Activated naive CD4-positive, alpha-beta T cell treated with Interleukin-2 at 50 U/mL for 16 hours (primary cell): Measurements from ENCODE around the gene GTPBP2.
"Not testable (repeated sequence)": the region's sequence is repeated elsewhere in the genome, so short reads cannot be mapped to it uniquely, and the experiment has no call there.

ENCODE experiments used
- DNase-seq: peaks from one replicate; pipeline ENCODE4 v3.0.0-alpha.2; 2020

GTPBP2 gene

DNA sequence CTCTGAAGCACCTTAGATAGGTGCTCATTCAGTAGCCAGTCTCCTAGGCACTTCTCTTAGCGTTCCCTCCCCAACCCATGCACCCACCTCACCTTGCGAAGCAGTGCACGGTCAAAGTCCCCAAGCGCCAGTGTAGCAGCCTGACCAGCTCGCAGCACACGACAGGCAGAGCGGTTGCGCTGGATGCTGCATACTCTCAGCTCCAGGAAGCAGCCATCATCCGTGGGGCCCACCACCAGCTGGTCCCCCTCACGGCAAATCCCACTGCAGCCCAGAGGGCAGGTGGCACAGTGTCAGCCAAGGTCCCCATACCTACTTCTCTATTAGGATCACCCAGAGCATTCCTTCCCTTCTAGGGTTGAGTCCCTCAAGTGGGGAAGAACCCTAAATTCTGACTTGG is 6.5 kb downstream of the GTPBP2 start:
- no peak for DNase-seq

- DNase-seq, result no peak
These were observed 7.3 kb downstream of the GTPBP2 start for GRCh38 chr6:43621836-43622180.

DNA sequence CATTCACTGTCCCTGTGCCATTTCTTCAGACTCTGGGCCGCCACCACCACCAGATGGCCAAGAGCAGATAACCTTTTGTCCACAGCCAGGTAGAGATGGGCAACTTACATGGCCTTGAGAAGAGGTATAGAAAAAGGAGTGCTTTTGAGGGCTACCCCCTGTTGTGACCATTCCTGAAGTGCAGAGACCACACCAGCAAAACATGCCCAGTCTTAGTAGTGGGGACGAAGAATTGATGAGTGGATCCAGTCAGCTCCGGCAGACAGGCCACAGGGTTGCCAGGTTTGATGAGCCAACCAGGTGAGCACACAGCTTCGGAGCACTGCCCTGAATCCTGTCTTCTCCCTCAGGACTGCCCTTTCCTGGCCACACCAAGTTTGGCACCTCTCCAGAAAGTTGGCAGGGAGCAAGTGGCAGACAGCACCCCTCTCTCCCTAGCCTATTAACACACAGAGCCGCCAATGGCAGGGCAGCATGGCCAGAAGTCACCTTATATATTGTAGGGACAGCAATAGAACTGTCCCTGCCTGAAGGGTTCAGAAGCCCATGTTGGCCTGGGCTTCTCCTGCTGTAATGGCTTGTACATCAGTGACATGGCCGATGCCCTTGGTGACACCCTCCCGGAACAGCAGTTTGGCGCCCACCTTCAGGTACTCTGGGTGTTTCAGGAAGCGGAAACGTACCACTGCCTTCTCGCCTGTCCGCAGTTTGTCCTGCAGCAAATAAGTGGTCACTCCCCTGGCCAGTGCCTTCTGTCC is 7.8 kb downstream of the GTPBP2 start:
- DNase-seq, result no peak

GRCh38 chr6:43616725-43617472 is 12.2 kb downstream of the GTPBP2 start:
- no peak for DNase-seq

- no peak for DNase-seq
These were observed 14.7 kb downstream of the GTPBP2 start for GRCh38 chr6:43614396-43614730.

- no peak for DNase-seq
These were observed 15.2 kb downstream of the GTPBP2 start for GRCh38 chr6:43613721-43614395.

DNA sequence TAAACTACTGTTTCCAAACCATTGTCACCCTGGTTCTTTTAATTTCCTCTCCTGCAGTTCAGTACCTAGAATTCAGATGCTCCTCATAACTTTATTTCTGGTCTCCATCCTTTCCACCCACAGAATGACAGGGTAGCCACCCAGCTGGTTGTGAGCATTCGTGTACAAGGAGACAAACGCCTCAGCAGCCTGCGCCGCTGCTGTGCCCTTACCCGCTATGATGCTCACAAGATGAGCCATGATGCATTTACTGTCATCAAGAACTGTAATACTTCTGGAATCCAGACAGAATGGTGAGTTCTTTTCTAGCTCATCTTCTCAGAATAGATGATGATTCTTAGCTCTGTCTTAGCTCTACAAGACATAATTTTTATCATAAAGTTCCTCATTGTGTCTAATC is 18.6 kb downstream of the GTPBP2 start:
- DNase-seq, result no peak

DNA sequence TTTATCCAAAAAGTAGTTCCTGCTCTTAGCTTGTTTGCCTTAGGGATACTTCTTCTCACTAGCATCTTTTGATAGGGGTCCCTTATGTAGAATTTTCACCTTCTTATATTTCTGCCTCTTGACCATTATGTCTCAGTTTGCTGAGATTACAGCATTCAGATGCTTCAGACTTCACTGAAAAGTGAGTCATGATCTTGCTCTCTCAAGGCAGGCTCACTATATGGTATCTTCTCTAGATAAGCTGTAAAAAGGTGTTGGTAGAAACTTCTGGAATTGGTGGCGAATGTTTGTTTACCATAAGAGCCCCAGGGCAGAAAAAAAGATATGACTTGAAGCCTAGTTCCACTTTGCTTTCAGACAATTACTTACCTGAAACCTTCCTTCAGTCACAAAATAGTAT is 19.7 kb downstream of the GTPBP2 start:
- DNase-seq, result no peak

DNA sequence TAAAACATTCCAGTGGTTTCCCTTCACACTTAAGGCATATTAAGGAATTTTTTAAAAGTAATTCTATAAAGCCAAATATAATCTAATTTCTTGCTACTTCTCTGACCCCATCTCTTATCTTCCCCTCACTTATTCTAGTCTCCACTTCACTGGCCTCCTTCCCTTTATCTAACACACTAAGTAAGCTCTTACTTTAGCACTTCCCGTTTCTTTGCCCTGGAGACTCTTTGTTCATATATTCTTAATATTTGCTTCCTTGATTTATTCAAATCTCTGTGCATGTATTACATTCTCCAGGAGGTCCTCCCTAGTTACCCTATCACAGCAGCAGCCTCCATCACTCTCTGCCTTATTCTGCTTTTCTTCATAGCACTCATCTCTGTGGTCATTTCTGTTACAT is 20.3 kb downstream of the GTPBP2 start:
- no peak for DNase-seq

DNA sequence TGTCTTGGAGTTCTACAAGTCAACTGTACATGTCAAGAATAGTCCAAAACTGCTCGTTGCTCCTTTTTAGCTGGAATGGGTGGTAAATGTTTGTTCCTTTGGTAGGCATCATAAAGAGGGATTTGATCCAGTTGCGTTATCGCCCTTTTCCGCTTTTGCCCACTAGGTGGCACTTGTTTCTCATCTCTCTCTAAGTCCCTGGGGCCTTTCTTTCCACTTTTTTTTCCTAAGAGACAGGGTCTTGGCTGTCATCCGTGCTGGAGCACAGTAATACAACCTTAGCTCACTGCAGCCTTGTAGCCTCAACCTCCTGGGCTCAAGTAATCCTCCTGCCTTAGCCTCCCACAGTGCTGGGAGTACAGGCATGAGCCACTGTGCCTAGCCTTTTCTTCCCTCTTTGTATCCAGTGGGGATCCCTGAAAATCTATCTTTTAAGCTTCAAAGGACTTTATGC is 20.7 kb downstream of the GTPBP2 start:
- DNase-seq, result peak; percentile 64

GRCh38 chr6:43606019-43606418 is 23.0 kb downstream of the GTPBP2 start:
- no peak for DNase-seq

- no peak for DNase-seq
These were observed 24.9 kb downstream of the GTPBP2 start for GRCh38 chr6:43604174-43604573.

GRCh38 chr6:43600595-43600994 is 28.5 kb downstream of the GTPBP2 start:
- no peak for DNase-seq

GRCh38 chr6:43593938-43594337 is 35.1 kb downstream of the GTPBP2 start:
- no peak for DNase-seq

DNA sequence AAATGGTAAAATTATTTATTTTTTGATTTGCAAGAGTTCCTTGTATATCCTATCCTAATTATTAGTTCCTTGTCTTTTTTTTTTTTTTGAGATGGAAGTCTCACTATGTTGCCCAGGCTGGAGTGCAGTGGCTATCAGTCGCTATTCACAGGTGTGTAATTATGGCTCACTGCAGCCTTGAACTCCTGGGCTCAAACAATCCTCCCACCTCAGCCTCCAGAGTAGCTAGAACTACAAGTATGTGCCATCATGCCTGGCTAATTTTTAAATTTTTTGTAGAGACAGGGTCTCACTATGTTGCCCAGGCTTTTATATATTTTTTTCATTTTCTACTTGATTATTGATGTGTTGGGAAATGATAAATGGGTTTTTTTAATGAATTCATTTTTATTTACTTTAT is 39.5 kb downstream of the GTPBP2 start:
- not testable (repeated sequence) for DNase-seq

- no peak for DNase-seq
These were observed 40.9 kb downstream of the GTPBP2 start for GRCh38 chr6:43588194-43588593.

GRCh38 chr6:43584892-43585570 is 44.0 kb downstream of the GTPBP2 start:
- DNase-seq, result no peak

DNA sequence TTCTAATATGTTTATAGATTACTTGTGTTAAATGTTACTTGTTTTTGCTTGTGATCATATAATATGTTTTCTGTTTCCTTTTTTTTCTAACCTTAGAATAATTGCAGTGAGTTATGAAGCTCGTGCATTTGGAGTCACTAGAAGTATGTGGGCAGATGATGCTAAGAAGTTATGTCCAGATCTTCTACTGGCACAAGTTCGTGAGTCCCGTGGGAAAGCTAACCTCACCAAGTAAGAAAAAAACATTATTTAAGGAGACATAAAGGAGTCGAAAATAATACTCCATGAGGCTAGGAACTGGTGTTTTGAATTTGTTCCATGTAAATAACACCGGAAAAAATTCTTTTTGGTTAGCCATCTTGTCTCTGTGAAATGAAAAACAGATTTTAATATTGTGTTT is 46.2 kb downstream of the GTPBP2 start:
- no peak for DNase-seq

DNA sequence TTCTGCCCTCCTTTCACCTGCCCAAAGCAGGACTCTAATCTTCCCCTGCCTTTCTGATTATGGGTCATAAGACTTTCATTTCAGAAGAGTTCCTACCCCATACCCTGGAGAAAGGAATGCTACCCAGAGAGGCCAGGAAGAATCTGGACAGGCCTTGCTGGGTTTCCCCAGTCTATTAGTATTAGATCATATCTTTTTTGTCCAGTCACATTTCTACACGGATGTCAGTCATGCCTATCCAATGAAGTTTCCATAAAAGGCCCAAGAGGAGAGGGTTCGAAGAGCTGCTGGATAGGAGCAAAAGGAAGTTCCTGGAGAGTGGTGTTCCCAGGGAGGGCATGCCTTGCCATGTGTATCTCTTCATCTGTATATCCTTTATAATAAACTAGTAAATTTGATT is 49.9 kb downstream of the GTPBP2 start:
- no peak for DNase-seq

GRCh38 chr6:43578748-43579147 is 50.3 kb downstream of the GTPBP2 start:
- DNase-seq, result no peak

DNA sequence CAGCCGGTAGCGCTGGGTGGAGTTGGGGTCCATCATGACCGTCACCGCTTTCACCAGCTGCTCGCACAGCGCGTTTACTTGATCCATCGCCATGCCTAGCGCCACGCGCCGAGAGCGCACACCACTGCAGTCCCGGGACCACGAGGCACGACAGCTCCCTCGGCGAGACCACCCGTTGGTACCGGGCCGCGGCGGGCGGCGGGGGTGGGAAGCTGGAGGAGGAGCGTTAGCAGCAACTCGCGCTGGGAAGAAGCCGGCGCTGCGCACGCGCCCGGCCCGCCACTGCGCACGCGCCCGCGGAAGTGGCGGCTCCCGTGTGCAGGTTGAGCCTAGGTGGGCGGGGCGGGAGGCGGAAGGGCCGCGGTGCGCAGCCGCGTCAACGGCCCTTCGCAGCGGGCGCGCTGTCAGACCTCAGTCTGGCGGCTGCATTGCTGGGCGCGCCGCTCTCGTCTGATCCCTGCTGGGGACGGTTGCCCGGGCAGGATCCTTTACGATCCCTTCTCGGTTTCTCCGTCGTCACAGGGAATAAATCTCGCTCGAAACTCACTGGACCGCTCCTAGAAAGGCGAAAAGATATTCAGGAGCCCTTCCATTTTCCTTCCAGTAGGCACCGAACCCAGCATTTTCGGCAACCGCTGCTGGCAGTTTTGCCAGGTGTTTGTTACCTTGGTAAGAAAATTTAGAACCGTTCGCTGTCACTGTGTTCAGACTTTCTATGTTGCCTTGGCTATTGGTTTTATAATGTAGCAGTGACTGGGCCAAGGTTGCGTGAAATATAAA is 53.1 kb downstream of the GTPBP2 start, which contains the start of the genes POLH and XPO5:
Gene POLH (plus strand): TSS at position 414 of the 780 bp plus-strand sequence. CDS start 6,135 bp downstream, outside the sequence.
Gene XPO5 (minus strand): TSS at position 267 of the 780 bp plus-strand sequence. CDS start 174 bp downstream, at position 93.
- peak; percentile 93 for DNase-seq

DNA sequence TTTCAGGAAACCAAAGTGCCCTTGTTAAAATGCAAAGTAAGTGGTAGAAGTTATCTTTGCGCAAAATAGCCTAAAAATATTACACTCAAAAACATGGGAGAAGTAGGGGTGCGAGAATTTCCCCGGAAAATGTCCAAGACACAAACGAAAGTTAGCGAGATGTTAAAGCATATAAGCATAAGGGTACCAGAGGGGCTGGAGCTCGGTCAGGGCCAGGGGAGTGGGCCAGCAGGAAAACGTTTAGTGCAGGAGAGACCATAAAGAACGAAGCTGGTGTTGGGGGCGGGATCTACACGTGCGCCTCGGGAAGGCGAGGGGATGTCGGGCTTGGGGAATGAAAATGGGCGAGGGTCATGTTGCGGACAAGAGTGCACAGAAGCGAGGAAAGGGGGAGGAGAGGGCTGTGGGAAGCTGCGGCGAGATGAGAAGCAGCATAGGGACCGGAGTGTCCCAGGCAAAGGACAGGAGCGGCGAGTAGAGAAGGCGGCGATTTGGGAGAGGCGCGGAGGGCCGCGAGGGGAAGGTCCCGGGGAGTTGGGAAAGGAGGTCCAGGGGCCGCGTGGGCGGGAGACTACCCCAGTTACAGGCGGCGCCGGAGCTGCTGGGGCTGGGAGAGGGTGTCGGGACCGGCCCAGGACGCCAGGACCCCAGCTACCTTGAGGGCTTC is 53.8 kb downstream of the GTPBP2 start:
- no peak for DNase-seq
